ENCODE results near the gene BTBD9.

- TF ChIP-seq CTCF (IDR thresholded peaks at IDR 0.05 in 8 of 11, conservative IDR thresholded peaks at IDR 0.05 in 3 of 11) (no peak), POLR2A (IDR thresholded peaks at IDR 0.05) (no peak)
Measured at GRCh38 chr6:38185752-38186151, 454.0 kb downstream of the BTBD9 start.
